AG09319 (cell line): ENCODE results near the gene ZIC2.
"Not testable (repeated sequence)": the region's sequence is repeated elsewhere in the genome, so short reads cannot be mapped to it uniquely, and the experiment has no call there.

Experiments used
- DNase-seq: peaks from one replicate; pipeline ENCODE4 v3.0.0-alpha.2; 2010; ENCODE audit warnings: low read depth; ENCODE audit errors: extremely low read depth
- TF ChIP-seq, protein P1 (sequence below): IDR thresholded peaks from 2 replicates; pipeline ENCODE4 v1.5.1; 2011; ENCODE audit warnings: low read depth, mild to moderate bottlenecking, inconsistent platforms, low read length, moderate library complexity

Gene ZIC2

DNA sequence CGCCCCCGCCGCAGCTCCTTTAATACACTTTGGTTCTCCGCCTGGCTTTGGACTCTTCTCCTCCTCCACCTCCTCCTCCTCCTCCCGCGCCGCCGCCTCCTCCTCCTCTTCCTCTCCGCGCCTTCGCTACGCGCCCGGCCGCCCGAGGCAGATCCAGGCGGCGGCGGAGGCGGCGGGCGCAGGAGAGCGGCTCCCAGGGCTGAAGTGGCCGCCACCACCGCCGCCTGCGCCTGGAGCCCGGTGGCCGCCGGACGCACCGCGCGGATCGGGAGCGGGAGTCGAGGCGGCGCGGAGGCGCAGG is at the start of gene ZIC2:
Gene ZIC2 (plus strand): TSS at position 50 of the 301 bp plus-strand sequence. CDS start 281 bp downstream, outside the sequence.
- no peak for DNase-seq
- TF ChIP-seq, protein P1, sequence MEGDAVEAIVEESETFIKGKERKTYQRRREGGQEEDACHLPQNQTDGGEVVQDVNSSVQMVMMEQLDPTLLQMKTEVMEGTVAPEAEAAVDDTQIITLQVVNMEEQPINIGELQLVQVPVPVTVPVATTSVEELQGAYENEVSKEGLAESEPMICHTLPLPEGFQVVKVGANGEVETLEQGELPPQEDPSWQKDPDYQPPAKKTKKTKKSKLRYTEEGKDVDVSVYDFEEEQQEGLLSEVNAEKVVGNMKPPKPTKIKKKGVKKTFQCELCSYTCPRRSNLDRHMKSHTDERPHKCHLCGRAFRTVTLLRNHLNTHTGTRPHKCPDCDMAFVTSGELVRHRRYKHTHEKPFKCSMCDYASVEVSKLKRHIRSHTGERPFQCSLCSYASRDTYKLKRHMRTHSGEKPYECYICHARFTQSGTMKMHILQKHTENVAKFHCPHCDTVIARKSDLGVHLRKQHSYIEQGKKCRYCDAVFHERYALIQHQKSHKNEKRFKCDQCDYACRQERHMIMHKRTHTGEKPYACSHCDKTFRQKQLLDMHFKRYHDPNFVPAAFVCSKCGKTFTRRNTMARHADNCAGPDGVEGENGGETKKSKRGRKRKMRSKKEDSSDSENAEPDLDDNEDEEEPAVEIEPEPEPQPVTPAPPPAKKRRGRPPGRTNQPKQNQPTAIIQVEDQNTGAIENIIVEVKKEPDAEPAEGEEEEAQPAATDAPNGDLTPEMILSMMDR, result no peak

DNA sequence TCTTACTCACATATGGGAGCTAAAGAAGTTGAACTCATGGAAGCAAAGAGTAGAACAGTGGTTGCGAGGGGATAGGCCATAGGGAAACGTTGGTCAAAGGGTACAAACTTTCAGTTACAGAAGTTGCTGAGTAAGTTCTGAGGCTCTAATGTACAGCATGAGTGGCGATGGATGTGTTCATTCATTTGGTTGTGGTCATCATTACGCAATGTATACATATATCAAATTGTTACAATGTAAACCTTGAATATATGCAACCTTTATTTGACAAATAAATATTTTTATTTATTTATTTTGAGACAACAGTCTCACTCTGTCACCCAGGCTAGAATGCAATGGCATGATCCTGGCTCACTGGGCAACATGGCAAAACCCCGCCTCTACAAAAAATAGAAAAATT is 48.7 kb upstream of the ZIC2 start:
- no peak for DNase-seq
- TF ChIP-seq, protein P1, result no peak

DNA sequence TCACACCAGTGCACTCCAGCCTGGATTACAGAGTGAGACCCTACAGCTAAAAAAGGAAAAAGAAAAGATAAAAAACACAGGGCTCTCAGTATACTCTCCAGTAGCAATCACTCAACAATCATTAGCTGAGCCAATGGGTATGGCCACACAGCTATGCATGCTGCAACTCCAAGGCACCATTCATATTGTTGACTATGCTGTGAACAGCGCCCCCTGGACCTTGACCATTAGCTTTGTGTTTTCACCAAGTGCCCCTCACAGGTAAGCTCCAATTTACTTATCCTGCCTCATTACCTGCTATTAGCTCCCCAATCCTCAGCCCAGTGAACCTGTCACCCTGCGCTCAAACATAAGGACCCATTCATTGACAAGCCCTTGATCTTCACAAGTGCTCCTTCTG is 45.8 kb upstream of the ZIC2 start:
- TF ChIP-seq, protein P1, result no peak
- DNase-seq, result no peak

DNA sequence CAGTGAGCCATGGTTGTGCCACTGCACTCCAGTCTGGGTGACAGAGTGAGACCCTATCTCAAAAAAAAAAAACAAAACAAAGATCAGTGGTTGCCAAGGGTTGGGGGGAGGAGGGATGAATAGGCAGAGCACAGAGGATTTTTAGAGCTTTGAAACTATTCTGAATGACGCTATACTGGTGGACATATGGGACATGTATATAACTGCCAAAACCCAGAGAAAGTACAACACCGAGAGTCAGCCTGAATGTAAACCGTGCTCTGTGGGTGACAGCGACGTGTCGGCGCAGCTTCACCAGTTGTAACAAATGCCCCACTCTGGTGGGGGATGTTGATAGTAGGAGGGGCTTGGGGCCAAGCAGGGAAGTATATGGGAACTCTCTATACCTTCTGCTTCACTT is 42.9 kb upstream of the ZIC2 start:
- no peak for DNase-seq

DNA sequence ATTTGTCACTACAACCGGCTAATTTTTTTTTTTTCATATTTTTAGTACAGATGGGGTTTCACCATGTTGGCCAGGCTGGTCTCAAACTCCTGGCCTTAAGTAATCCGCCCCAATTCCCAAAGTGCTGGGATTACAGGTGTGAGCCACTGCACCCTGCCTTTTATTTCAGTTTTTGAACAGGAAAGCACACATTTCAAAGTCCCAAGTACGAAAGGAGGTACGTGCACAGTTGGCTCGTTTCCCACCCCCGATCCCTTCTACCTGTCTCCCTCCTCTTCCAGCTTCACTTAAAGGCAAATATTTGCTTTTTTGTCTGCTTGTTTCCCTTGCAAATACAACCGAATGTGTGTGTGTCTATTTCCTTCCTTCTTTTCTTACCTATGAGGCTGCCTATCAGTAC is 40.5 kb upstream of the ZIC2 start:
- DNase-seq, result no peak
- TF ChIP-seq, protein P1, result no peak

More for the DNA sequence above, 42.9 kb upstream of the ZIC2 start:
- TF ChIP-seq, protein P1, result no peak

DNA sequence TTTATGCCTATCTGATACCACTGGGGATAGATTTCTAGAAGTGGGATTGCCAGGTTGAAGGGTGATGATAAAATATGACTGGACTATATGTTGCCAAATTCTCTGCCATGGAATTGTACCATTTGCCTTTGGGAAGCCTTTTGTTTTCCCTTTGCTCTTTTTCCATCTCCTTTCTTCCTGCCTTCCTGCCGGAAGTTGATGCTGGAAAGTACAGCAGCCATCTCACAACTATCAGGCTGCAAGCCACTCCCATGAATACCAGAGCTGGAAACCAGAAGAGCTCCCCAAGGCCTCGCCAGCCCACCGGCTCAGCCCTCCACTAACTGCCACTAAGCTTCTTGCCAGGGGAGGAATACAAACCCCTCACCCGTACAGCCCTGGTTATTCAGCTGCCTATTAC is 39.7 kb upstream of the ZIC2 start:
- TF ChIP-seq, protein P1, result no peak
- no peak for DNase-seq

DNA sequence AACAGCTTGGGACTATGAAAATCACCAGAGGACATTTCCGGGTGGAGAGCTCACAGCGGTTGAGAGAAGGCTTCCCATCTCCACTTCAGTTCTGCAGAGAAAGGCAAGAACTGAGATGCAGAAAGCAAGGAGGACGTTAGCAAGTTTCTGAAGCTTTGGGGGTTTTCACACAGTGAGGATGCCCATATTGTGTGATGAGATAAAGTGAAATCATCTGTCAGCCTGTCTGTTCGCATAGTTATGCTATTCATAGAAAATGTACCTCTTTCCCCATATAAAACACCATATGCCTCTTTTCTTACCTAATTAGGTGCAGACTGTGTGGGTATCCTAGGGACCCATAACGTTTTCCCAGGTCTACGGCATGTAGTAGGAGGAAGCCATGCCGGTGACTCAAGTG is 37.5 kb upstream of the ZIC2 start:
- no peak for DNase-seq
- TF ChIP-seq, protein P1, result no peak

DNA sequence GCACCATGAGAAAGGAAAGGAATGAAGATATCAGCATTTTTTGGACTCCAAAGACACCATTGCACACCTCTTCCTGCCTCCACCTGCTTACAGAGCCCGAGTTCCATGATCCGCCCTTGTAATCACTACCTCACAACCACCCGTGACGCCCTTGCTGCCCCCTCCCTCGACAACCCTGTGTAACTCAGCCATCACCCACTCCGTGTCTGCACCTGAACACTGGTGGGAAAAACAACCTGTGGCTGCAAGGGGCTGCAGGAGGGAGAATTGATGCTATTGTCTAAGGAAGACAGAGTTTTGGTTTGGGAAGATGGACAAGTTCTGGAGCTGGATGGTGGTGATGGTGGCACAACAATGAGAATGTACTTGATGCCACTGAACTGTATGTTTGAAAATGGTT is 37.0 kb upstream of the ZIC2 start:
- no peak for DNase-seq
- TF ChIP-seq, protein P1, result no peak

DNA sequence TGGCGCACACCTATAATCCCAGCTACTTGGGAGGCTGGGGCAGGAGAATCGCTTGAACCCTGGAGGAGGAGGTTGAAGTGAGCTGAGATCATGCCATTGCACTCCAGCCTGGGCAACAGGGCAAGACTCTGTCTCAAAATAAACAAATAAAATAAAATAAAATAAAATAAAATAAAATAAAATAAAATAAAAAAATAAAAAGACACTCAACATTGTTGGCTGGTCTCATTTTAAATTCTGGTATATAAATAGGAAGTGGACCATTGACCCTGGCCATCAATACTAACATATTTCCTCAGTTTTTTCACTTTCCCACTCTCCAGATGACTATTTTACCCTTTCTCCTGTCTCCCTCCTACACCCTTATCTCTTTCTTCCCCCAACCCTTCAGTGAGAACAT is 36.1 kb upstream of the ZIC2 start:
- not testable (repeated sequence) for DNase-seq
